SKM-1 (cell line): ENCODE measurements around the gene AICDA.
"Not testable (repeated sequence)": the region's sequence is repeated elsewhere in the genome, so short reads cannot be mapped to it uniquely, and the experiment has no call there.

Experiments used
- DNase-seq: peaks from one replicate; lab custom pipeline; 2025; ENCODE audit not compliant: unreplicated experiment; lab: John Stamatoyannopoulos, UW

The AICDA gene

GRCh38 chr12:8612629-8613028 is at the start of gene AICDA:
TSS of gene AICDA (minus strand) at chr12:8612859. CDS start at chr12:8612767, 92 bp downstream.
- no peak for DNase-seq

- no peak for DNase-seq
These were observed 49.1 kb upstream of the AICDA start for GRCh38 chr12:8661751-8662150.

GRCh38 chr12:8661016-8661415 is 48.4 kb upstream of the AICDA start:
- no peak for DNase-seq

- no peak for DNase-seq
These were observed 45.7 kb upstream of the AICDA start for GRCh38 chr12:8658346-8658745.

DNA sequence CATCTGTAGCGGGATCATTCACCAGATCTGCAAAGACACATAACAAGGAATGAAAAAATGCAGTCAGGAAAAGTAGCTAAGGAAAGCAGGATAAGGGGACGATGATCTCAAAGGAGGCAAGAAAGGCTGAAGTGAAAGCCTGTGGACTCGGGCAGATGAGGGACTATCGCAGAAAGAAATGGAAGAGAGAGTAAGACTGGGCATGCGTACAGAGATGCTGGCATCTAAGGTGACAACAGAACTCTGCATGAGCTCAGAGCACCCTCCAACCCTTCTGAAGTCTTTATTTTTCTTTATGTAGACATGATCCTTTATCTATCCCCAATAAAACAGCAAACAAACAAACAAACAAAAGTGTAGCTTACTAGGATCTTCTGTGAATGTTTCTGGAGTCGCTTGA is 42.8 kb upstream of the AICDA start:
- DNase-seq, result no peak

DNA sequence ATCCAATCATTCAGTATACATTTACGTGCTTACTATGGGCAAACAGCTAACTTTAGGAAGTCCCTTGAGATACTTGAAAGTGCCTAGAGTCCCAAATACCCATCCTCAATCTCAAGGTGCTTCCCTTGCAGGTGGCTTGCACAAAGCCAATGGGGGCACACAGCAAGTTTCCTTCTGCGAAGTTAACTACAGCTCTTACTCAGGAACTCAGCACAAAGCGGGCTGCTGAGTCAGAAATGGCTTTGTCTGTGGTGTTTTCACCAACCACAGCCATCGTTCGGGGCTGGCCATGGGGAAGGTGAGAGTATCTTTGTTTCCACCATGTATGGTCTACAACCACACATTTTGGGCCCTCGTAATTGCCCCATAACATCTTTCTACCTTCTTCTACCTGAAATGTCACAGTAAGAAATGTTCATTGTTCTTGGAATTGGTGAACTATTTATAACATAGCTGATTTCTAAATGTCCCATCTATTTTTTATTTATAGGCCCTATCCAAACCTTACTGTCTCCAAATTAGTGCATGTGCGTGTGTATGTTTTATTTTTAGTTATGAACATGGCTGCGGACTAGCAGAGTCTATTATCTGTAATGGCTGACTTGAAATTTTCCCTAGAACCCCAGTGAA is 36.0 kb upstream of the AICDA start:
- no peak for DNase-seq

- DNase-seq, result no peak
These were observed 35.3 kb upstream of the AICDA start for GRCh38 chr12:8647968-8648367.

DNA sequence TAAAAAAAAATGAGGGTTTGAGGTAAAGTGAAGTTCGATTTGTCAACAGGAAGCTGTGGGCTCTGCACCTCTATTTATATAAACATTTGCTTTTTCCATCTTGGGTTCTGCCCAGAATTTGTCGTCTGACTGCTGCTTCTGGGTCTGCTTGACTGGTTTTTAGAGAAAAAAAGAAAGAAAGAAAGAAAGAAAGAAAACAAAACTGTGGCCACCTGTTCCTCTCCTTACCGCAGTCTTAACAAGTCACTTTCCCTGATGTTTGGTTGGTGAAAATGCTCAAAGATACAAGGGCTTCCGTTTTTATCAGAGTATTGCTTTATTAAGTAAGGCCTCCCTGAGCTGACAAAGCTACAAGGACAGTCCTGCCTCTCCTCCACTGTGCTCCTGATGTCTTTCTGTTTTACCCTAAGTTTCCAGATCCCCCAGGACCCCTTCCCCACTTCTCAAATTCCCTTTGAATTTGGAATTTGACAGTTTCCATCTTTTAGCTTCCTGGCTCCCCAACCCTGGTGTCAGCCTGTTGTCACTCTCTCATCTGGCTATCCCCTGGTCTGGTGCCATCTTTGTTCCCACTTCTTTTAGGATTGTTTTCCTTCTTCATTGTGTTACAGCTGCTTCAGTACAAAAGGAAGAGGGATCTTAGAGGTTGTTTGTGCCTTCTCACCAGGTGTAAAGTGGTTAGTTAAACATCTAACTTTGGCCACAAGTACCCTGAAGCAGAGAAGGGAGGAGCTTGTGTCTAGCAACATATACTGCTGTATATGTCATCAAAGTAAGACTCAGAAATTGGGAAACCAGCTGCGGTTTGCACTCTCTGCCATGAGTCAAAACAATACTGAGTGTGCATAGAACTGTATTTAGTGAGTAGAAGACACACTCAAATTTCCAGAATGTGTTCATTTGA is 31.9 kb upstream of the AICDA start:
- DNase-seq, result no peak

- DNase-seq, result no peak
These were observed 30.1 kb upstream of the AICDA start for GRCh38 chr12:8642775-8643174.

GRCh38 chr12:8639936-8640335 is 27.3 kb upstream of the AICDA start:
- DNase-seq, result no peak

GRCh38 chr12:8638951-8639350 is 26.3 kb upstream of the AICDA start:
- no peak for DNase-seq

DNA sequence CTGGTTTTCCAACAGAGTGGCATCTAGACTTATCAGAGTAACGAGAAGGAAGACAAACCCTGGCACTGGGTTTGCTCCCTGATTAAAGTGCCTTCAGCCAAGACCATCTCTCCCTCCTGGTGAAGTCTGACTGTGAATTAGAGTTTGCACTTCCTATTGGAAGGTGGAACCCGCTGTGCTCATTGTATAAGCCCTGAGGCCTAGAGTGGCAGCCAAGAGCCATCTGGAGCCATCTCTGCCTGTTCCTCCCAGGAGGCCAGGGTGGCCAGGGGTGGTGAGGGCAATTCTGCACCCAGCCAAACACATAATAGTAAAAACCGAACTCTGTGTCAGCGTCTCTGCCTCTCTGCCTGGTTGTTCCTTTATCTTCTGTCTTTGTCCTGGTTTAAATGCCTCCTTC is 25.0 kb upstream of the AICDA start:
- DNase-seq, result no peak

- DNase-seq, result no peak
These were observed 24.6 kb upstream of the AICDA start for GRCh38 chr12:8637244-8637643.

DNA sequence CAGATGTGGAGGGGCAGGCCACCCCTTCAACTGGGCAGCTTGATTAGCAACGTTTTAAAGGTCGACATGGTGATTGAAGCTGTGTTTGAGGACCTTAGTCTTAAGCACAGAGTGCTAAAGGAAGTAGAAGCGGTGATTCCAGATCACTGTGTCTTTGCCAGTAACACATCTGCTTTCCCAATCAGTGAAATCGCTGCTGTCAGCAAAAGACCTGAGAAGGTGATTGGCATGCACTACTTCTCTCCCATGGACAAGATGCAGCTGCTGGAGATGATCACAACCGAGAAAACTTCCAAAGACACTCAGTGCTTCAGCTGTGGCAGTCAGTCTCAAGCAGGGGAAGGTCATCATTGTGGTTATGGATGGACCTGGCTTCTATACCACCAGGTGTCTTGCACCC is 23.9 kb upstream of the AICDA start:
- DNase-seq, result no peak

GRCh38 chr12:8636007-8636346 is 23.3 kb upstream of the AICDA start:
- DNase-seq, result not testable (repeated sequence)

GRCh38 chr12:8635342-8636006 is 22.8 kb upstream of the AICDA start:
- not testable (repeated sequence) for DNase-seq

GRCh38 chr12:8630131-8630530 is 17.5 kb upstream of the AICDA start:
- no peak for DNase-seq

GRCh38 chr12:8629486-8630033 is 16.9 kb upstream of the AICDA start:
- DNase-seq, result no peak

DNA sequence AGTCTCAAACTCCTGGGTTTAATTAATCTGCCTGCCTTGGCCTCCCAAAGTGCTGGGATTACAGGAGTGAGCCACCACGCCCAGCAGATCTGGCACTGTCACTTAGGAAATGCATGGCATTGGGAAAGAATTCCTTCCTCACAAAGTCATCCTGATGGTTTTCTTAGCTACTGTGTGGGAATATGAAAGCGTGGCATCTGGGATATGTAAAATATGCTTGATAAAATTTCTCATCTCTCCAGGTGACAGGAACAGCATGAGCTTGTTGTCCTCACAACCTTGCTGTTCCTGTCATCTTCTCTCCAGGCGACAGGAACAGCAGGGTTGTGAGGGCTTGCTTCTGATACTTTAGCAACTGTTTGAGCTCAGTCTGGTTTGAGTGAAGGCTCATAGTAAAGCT is 16.1 kb upstream of the AICDA start:
- DNase-seq, result no peak

- not testable (repeated sequence) for DNase-seq
These were observed 12.1 kb upstream of the AICDA start for GRCh38 chr12:8624750-8625149.

- no peak for DNase-seq
These were observed 10.0 kb upstream of the AICDA start for GRCh38 chr12:8622646-8623045.

- no peak for DNase-seq
These were observed 2.5 kb upstream of the AICDA start for GRCh38 chr12:8615206-8615605.
